IMR-90 (cell line): ENCODE measurements around the gene PYY.

Experiments used
- BHLHE40 ChIP-seq: fragments of 150-350 bp; IDR thresholded peaks from 2 replicates; pipeline ENCODE4 v1.6.1; 2016; ENCODE audit warnings: mild to moderate bottlenecking, low read depth, low read length
- CEBPB ChIP-seq: IDR thresholded peaks from 2 replicates; pipeline ENCODE4 v1.6.1; 2012; ENCODE audit warnings: low read depth, low read length, improper control_type of control experiment
- CTCF ChIP-seq: conservative IDR thresholded peaks from 2 replicates; pipeline ENCODE4 v1.5.1; 2012; ENCODE audit warnings: mild to moderate bottlenecking, low read depth, low read length, improper control_type of control experiment
- ELK1 ChIP-seq: fragments of 150-350 bp; IDR thresholded peaks from 2 replicates; pipeline ENCODE4 v1.6.1; 2016; ENCODE audit warnings: low read depth, mild to moderate bottlenecking, low read length, moderate library complexity, borderline replicate concordance
- MAFK ChIP-seq: IDR thresholded peaks from 2 replicates; pipeline ENCODE4 v1.6.1; 2012; ENCODE audit warnings: low read depth, low read length, improper control_type of control experiment
- POLR2A ChIP-seq: IDR thresholded peaks from 2 replicates; pipeline ENCODE4 v1.6.1; 2012; ENCODE audit warnings: mild to moderate bottlenecking, low read depth, low read length
- RAD21 ChIP-seq: IDR thresholded peaks from 2 replicates; pipeline ENCODE4 v1.6.1; 2012; ENCODE audit warnings: low read length, improper control_type of control experiment
- SMC3 ChIP-seq: fragments of 150-350 bp; IDR thresholded peaks from 2 replicates; pipeline ENCODE4 v1.6.1; 2016; ENCODE audit warnings: low read depth, mild to moderate bottlenecking, antibody characterized with exemption, low read length, moderate library complexity
- USF2 ChIP-seq: fragments of 150-350 bp; IDR thresholded peaks from 2 replicates; pipeline ENCODE4 v1.6.1; 2017; ENCODE audit warnings: mild to moderate bottlenecking, antibody characterized with exemption, low read length, low read depth

GRCh38 chr17:43983196-43983514 lies 29.4 kb upstream of the PYY start:
- TF ChIP-seq USF2 (no peak), CTCF (no peak), ELK1 (no peak), RAD21 (no peak), POLR2A (no peak), CEBPB (no peak), MAFK (no peak), BHLHE40 (no peak), SMC3 (no peak)
